Stomach smooth muscle (tissue), 2 donors: ENCODE data around the gene PKHD1.

Experiments
- H3K27ac ChIP-seq: one replicate; pipeline ENCODE4 v1.7.0; 2013; ENCODE audit warnings: mild to moderate bottlenecking, low read length, inconsistent platforms
- H3K27me3 ChIP-seq, 2 donors: one replicate each; pipeline ENCODE4 v1.7.0; 2013; ENCODE audit warnings: low read length in 2 of 2; ENCODE audit not compliant: insufficient read depth in 2 of 2, control insufficient read depth in 1 of 2
- H3K36me3 ChIP-seq, 2 donors: one replicate each; pipeline ENCODE4 v1.7.0; 2013; ENCODE audit warnings: low read length in 2 of 2; ENCODE audit not compliant: control insufficient read depth in 2 of 2, insufficient read depth in 2 of 2
- H3K4me1 ChIP-seq: one replicate; pipeline ENCODE4 v1.7.0; 2013; ENCODE audit warnings: low read length; ENCODE audit not compliant: control insufficient read depth, insufficient read depth
- H3K4me3 ChIP-seq, 2 donors: one replicate each; pipeline ENCODE4 v1.7.0; 2013; ENCODE audit warnings: low read length in 2 of 2
- H3K9ac ChIP-seq, 2 donors: one replicate each; pipeline ENCODE4 v1.7.0; 2013; ENCODE audit warnings: low read length in 2 of 2, mild to moderate bottlenecking in 1 of 2
- H3K9me3 ChIP-seq, 2 donors: one replicate each; pipeline ENCODE4 v1.7.0; 2013; ENCODE audit warnings: low read length in 2 of 2; ENCODE audit not compliant: control insufficient read depth in 2 of 2
- donor health status: healthy.
- donor health status: Pancreatic carcinoma.

Gene PKHD1

DNA sequence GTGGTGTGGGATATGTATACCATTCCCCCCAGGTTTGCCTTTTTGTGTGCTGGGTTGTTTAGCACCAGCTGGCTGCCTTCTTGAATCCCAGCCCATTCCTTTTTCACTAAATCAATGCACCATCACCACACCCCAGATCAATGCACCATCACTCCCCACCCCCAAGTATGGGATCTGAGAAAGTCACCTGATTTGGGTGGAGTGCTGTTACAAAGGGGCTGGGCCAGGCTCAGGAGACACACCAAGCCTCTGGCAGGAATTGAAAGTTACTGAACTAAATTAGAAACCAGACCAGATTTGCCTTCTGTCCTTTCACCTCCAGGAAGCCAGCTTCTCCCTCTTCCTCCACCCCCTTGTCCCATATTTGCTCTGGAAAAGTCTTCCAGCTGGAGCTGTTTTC lies 19.6 kb upstream of the PKHD1 start:
- H3K36me3 ChIP-seq: no peaks in the 10 kb centered on the region
- H3K4me1 ChIP-seq: no peaks in the 10 kb centered on the region
- H3K9me3 ChIP-seq: no peaks in the 10 kb centered on the region
- H3K27ac ChIP-seq: no peak overlapping the region
- no peak overlapping the region for H3K9ac ChIP-seq
- no peak overlapping the region for H3K4me3 ChIP-seq
- no peaks in the 10 kb centered on the region for H3K27me3 ChIP-seq

- Histone ChIP-seq H3K4me3 (no peak overlapping the region), H3K9me3 (no peaks in the 10 kb centered on the region), H3K27ac (no peak overlapping the region), H3K9ac (no peak overlapping the region), H3K4me1 (no peaks in the 10 kb centered on the region), H3K27me3 (peaks cover 4% of the 10 kb centered on the region in 2 donors), H3K36me3 (no peaks in the 10 kb centered on the region)
Measured at GRCh38 chr6:52104979-52105378, 17.6 kb upstream of the PKHD1 start.

- H3K4me1 ChIP-seq: no peaks in the 10 kb centered on the region
- H3K9ac ChIP-seq: no peak overlapping the region
- peaks cover 4% of the 10 kb centered on the region in 2 donors for H3K27me3 ChIP-seq
- no peak overlapping the region for H3K27ac ChIP-seq
- H3K36me3 ChIP-seq: no peaks in the 10 kb centered on the region
- no peak overlapping the region for H3K4me3 ChIP-seq
- H3K9me3 ChIP-seq: no peaks in the 10 kb centered on the region
Measured at GRCh38 chr6:52103623-52104022, 16.2 kb upstream of the PKHD1 start.

DNA sequence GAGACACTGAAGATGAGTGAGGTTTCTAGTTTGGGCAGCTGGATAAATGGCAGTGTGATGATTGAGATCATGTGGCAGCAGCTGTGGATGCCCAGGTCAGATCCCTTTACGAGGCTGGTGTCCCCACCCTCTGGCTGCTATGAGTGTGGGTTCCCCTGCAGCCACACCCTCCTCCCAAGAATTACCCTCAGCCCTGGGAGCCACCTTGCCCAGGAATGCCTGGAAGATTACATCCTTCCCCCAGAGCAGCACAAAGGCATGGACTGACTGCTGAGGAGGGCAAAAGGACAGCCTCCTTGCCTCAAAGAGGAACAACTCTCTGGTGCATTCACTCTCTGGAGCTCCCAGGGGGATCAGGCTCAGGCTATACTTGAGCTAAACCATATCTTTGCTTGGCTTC lies 15.0 kb upstream of the PKHD1 start:
- Histone ChIP-seq H3K27me3 (peaks cover 4% of the 10 kb centered on the region in 2 donors), H3K4me1 (no peaks in the 10 kb centered on the region), H3K27ac (no peak overlapping the region), H3K9ac (no peak overlapping the region), H3K9me3 (no peaks in the 10 kb centered on the region), H3K4me3 (no peak overlapping the region), H3K36me3 (no peaks in the 10 kb centered on the region)

DNA sequence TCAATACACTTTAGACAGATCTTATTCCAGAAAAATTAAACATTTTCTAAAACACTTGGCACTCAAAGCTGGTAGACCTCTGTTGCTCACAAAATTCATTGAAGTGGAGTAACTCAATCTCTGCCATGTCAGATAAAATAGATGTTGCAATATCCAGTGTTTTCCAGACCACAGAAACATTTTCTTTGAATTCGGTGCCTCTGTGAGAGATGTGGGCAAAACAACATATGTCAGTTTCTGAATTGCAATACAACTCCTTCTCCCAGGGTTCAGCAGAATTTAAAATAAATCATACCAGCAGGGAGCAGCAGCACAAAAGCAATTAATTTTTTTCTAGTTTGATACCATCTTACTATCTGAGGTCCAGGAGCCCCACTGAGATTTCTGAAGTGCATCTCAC lies 11.3 kb upstream of the PKHD1 start:
- Histone ChIP-seq H3K4me3 (no peak overlapping the region), H3K9me3 (no peaks in the 10 kb centered on the region), H3K9ac (no peak overlapping the region), H3K4me1 (no peaks in the 10 kb centered on the region), H3K36me3 (no peaks in the 10 kb centered on the region), H3K27ac (no peak overlapping the region), H3K27me3 (peaks cover 4% of the 10 kb centered on the region in 2 donors)

DNA sequence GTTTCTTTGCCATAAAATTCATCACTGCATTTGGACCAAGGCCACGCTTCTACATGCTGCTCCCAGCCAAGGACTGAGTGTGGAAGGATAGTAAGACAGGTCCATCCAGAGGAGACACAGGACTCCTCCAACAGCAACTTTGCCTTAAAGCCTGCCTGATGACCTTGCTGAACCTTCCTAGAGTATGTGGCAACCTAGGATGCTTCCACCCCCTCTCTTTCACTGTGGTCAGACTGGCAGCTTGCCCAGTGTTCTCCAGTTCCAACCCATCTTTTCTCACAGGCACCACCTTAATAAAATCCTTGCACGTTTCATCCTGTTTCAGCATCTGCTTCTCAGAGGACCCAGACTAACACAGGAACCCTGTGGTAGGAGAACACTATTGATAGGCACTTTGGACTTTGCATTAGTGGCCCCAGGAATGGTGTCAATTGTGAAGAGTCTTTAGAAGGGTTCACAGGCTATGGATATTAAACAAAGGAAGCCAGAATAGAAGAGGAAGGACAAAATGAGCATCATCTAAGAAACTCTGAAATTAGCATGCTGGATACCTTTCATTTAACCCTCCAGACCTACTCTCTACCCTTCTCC lies 2.4 kb upstream of the PKHD1 start:
- Histone ChIP-seq H3K4me1 (no peaks in the 10 kb centered on the region), H3K9ac (no peak overlapping the region), H3K27me3 (no peaks in the 10 kb centered on the region), H3K4me3 (no peak overlapping the region), H3K36me3 (no peaks in the 10 kb centered on the region), H3K9me3 (no peaks in the 10 kb centered on the region), H3K27ac (no peak overlapping the region)

DNA sequence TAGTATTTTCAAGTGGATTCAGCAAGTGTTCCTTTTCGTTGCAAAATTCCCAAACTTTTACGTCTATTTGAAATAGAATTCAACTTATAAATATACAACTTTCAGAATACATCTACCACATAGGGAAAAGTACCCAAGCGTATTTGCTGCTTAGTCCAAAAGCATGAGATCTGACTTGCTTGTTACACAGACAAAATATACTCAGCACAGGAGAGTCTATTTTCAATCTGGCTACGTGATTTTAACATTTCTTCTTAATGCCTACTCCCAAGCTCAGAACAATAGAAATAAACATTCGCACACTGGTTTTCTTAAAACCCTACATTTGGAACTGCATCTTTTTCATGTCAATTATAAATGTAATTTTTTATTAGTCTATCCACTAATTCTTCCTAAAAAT lies 672 bp downstream of the PKHD1 start:
- Histone ChIP-seq H3K4me1 (no peaks in the 10 kb centered on the region), H3K27me3 (no peaks in the 10 kb centered on the region), H3K4me3 (no peak overlapping the region), H3K9me3 (no peaks in the 10 kb centered on the region), H3K36me3 (no peaks in the 10 kb centered on the region), H3K27ac (no peak overlapping the region), H3K9ac (no peak overlapping the region)

GRCh38 chr6:52081237-52081636 lies 6.2 kb downstream of the PKHD1 start:
- peaks cover 0 to 3% of the 10 kb centered on the region in 2 donors for H3K27me3 ChIP-seq
- no peaks in the 10 kb centered on the region for H3K4me1 ChIP-seq
- H3K27ac ChIP-seq: no peak overlapping the region
- no peak overlapping the region for H3K9ac ChIP-seq
- no peak overlapping the region for H3K4me3 ChIP-seq
- no peaks in the 10 kb centered on the region for H3K9me3 ChIP-seq
- H3K36me3 ChIP-seq: no peaks in the 10 kb centered on the region

GRCh38 chr6:52077961-52078625 lies 9.3 kb downstream of the PKHD1 start:
- H3K27me3 ChIP-seq: peaks cover 0 to 3% of the 10 kb centered on the region in 2 donors
- no peaks in the 10 kb centered on the region for H3K9me3 ChIP-seq
- no peaks in the 10 kb centered on the region for H3K4me1 ChIP-seq
- H3K27ac ChIP-seq: no peak overlapping the region
- no peak overlapping the region for H3K9ac ChIP-seq
- no peaks in the 10 kb centered on the region for H3K36me3 ChIP-seq
- no peak overlapping the region for H3K4me3 ChIP-seq

DNA sequence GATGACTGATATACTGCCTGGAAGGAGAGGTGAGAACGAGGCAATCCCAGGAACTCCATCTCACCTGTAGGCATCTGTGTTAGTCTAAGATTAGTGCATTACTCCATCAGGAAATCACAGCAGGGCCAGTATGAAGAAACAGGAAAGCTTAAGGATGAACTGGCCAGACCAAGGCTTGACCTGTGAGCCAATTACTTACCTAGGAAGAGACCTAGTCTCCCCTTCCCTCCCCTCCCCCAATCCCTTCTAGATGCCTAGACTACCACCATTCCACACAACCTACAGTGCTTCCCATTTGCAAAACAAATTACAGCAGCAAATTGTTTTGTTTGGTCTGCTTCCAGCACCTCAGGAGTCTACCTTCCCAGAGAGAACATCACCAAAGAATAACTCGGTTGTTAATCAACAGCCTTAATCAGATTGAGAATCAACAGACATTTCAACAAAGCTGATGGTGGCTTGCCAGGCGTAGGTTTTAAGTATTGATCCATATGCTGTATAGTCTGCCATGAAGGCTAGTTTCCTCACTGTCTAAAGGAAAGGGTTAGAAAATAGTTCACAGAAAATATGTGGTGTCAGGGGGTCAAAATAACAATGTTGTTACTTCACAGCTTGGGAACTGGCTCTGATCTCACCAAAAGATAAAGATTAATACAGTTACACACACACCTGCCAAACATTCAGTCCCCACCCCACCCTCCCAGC lies 10.1 kb downstream of the PKHD1 start:
- Histone ChIP-seq H3K9me3 (no peaks in the 10 kb centered on the region), H3K36me3 (no peaks in the 10 kb centered on the region), H3K27me3 (peaks cover 0 to 3% of the 10 kb centered on the region in 2 donors), H3K4me1 (no peaks in the 10 kb centered on the region), H3K4me3 (no peak overlapping the region), H3K9ac (no peak overlapping the region), H3K27ac (no peak overlapping the region)

GRCh38 chr6:52076791-52077179 lies 10.6 kb downstream of the PKHD1 start:
- Histone ChIP-seq H3K9me3 (no peaks in the 10 kb centered on the region), H3K9ac (no peak overlapping the region), H3K27ac (no peak overlapping the region), H3K27me3 (peaks cover 0 to 3% of the 10 kb centered on the region in 2 donors), H3K4me1 (no peaks in the 10 kb centered on the region), H3K36me3 (no peaks in the 10 kb centered on the region), H3K4me3 (no peak overlapping the region)
